GM12865 (cell line): ENCODE measurements around the gene SMCO3.

Source experiments
- DNase-seq: peaks from one replicate; pipeline ENCODE4 v3.0.0; 2010; ENCODE audit warnings: low read depth
- H3K4me3 ChIP-seq: 2 replicates; pipeline ENCODE4 v1.5.1; 2011; ENCODE audit warnings: mild to moderate bottlenecking, low read depth, low read length, control low read depth
- CTCF ChIP-seq: IDR thresholded peaks from 2 replicates; pipeline ENCODE4 v1.5.1; 2011; ENCODE audit warnings: low read length, control low read depth, low read depth, inconsistent platforms; ENCODE audit not compliant: insufficient read depth; ENCODE audit errors: missing control alignments

The SMCO3 gene

GRCh38 chr12:14802721-14803010, 11.3 kb downstream of the SMCO3 start:
- H3K4me3 ChIP-seq: peak overlapping the region; percentile 77
- TF ChIP-seq CTCF: no peak
- no peak for DNase-seq

DNA sequence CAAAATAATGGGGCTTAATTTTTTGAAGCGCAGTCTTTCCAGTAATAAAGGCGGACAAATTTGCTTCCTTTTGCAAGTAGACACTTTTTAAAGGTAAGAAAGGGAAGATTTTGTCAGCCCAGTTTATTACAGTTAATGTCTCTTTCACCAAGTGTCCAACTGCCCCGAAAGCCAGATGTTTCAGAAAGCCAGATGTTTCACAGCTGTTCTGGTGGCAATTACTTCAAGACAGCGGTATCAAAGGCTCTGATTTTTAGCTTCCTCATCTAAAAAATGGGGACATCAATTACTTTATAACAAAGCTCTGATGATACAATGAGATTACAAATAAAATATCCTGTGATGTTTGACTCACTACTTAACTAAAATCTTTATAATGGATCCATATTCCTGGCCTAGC, 11.7 kb downstream of the SMCO3 start:
- no peak for TF ChIP-seq CTCF
- H3K4me3 ChIP-seq: peak overlapping the region; percentile 77
- no peak for DNase-seq

DNA sequence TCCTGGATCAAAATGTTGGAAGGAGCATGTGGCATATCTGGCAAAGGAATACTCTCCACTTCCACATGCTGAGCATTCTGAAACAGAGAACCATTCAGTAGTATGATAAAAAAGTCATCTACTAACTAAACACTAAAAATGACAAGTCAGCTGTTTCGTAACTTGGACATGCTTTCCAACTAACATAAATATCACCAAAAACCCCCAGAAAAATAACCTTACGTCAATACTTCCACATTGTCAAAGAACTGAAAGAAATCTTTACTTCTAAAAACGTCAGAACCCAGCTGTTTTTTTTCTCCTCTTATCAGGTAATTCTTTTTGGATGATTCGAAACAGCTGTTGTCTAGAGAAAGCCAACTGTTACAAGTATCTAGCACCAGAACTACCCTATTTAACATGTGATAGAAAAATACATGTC, 18.9 kb downstream of the SMCO3 start:
- no peak overlapping the region for H3K4me3 ChIP-seq
- no peak for TF ChIP-seq CTCF
- DNase-seq: peak; percentile 5

- no peak overlapping the region for H3K4me3 ChIP-seq
- no peak for TF ChIP-seq CTCF
- DNase-seq: no peak
Observed at GRCh38 chr12:14785568-14785967, 28.4 kb downstream of the SMCO3 start.

GRCh38 chr12:14784471-14784870, 29.5 kb downstream of the SMCO3 start:
- TF ChIP-seq CTCF: no peak
- no peak for DNase-seq
- no peak overlapping the region for H3K4me3 ChIP-seq

DNA sequence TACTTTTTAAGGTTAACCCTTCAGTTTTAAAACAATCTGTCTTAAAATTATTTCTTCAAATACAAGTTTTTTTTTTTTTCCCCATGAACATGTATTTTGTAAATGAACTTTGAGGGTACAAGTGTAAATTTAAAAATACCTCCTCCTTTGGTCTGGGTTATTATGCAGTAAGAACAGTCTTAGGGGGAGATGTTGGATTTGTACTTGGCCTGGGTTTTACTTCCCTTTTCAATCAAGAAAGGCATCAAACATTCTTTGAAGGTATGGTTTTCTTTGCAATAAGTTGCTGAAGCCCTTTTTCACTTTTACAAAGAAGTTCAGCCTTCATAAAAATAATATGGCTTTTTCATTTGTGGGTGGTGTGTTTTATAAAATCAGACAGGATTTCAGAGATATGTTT, 31.2 kb downstream of the SMCO3 start:
- TF ChIP-seq CTCF: no peak
- H3K4me3 ChIP-seq: no peak overlapping the region
- peak; percentile 32 for DNase-seq

DNA sequence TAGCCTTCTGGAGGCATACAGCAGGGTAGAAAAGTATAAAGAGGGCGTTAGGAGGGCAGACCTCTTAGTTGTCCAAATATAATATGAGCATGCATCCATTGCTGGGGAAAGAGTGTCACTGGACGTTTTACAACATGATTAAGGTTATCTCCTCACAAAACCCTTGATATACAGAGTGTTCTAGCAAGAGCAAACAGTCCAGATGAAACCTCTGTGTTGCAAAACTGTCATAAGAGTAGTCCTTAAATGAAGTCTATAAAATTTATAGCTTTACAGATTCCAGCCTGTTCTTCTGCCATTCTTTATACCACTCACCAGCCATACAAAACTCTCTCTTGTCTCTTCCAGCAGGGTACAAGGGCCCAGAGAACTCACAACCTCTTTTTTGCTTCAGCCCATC, 32.4 kb downstream of the SMCO3 start:
- no peak for DNase-seq
- TF ChIP-seq CTCF: no peak
- H3K4me3 ChIP-seq: no peak overlapping the region
